Activated CD4-positive, alpha-beta T cell treated with anti-CD3 and anti-CD28 coated beads, Interleukin-2, Interleukin-4, amounts not matched to agents 100 ng/mL and 50 ng/mL, durations not matched to agents 16 hours and 8 hours (primary cell): Measurements from ENCODE around the gene JMJD4.

Experiments
- DNase-seq: peaks from one replicate; pipeline ENCODE4 v3.0.0-alpha.2; 2020; ENCODE audit warnings: low spot score

The JMJD4 gene, protein sequence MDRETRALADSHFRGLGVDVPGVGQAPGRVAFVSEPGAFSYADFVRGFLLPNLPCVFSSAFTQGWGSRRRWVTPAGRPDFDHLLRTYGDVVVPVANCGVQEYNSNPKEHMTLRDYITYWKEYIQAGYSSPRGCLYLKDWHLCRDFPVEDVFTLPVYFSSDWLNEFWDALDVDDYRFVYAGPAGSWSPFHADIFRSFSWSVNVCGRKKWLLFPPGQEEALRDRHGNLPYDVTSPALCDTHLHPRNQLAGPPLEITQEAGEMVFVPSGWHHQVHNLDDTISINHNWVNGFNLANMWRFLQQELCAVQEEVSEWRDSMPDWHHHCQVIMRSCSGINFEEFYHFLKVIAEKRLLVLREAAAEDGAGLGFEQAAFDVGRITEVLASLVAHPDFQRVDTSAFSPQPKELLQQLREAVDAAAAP

DNA sequence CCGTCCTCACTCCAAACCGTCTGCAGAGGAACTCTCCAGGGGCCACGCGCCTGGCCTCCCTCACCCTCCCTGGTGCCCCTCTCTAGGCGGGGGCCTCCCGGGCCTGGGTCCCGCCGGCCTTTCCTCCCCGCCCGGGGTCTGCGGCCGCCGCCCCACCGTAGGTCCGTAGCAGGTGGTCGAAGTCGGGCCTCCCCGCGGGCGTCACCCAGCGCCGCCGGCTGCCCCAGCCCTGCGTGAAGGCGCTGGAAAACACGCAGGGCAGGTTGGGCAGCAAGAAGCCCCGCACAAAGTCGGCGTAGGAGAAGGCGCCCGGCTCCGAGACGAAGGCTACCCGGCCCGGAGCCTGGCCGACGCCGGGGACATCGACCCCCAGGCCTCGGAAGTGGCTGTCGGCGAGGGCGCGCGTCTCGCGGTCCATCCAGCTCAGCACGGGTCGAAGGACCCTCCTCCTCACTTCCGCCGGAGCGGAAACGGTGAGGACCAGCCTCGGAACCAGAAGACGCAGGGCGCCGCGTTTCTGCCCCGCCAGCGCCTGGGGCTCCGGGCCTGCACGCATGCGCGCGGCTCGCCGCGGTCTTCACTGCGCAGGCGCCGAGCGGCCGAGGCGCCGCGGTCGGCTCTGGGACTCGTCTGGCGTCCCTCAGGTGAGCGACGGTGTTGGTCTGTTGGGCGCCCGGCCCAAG, at the start of gene JMJD4, which contains the start of gene SNAP47:
JMJD4 (minus strand) TSS at position 447 of the 683 bp plus-strand sequence; CDS start at position 418, 29 bp downstream.
SNAP47 (plus strand) TSS at position 580 of the 683 bp plus-strand sequence. CDS start 12,302 bp downstream, outside the sequence.
- DNase-seq: peak; percentile 94

DNA sequence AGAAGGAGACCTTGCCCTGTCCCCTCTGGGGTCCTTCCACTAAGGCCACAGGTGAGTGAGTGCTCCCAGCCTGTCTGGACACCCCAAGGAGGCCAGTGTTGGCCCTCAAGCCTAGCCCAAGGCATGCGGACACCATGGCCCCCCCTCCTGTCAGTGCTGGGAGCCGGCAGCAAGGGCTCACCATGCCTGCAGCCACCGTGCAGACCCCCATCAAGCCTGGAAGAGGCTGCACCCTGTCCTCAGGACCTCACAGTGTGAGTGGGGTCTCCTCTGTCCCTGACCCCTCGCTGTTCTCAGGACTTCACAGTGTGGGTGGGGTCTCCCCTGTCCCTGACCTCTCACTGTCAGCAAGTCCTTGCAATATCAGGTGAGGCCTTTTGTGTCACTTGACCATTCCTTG, 47.1 kb upstream of the JMJD4 start:
- no peak for DNase-seq

DNA sequence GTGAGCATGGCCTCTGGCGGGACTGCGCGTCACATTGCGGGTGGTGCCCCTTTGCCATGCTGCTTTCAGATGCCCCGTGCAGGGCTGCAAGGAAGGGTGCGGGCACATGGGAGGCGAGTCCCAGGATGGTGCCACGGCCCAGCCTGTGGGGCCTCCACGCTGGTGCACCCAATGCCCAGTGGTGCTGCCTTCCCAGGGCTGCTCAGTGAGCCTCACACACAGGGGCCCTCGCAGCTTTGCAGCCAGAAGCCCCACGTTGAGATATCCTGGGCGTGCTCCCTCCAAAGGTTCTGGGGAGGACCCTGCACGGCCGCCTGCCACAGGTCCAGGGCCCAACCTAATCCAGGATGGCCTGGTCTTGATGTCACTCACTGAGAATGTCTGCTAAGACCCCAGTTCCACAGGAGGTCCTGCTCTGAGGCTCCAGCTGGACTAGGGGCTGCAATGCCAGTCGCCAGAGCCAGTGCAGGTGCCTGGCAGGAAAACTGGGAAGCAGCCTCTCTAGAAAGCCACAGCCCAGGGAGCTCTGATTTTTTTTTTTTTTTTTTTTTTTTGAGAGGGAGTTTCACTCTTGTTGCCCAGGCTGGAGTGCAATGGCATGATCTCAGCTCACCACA, 46.3 kb upstream of the JMJD4 start:
- no peak for DNase-seq

DNA sequence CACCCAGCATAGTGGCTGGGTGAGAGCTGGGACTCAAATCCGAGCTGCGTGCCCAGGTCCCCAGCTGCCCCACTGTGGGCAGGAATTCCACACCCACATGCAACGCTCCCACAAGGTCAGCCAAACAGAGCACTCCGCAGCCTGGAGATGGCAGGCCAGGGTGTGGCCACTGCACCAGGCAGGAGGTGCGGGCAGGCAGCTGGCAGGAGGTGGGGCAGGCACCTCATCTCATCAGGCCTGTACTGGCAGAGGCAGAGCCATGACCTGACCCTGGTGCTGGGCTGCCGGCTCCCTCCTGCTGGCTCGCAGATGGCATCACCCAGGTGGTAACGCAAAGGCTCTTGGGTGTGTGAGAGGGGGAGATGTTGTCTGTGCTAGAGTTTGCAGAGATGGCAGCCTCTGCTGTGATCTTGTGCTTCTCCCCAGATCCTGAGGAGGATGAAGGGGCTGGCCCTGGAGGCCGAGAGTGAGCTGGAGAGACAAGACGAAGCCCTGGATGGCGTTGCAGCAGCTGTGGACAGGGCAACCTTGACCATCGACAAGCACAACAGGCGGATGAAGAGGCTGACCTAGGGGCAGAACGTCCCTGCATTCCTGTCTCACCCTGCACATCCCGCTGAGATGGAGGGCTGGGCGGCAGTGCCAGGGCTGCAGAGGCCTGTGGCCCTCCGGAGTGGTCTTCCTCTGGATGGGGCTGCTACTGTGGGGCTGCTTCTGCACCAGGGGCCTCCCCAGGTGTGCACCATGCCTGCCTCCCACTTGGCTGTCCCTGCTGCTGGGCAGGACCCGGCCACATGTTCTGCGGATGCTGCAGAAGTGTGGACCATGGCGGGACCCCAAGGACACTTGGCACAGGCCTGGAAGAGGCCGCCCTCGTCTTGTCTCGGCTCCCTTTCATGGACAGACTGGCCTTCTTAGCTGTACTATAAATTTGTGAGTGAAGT, 45.3 kb upstream of the JMJD4 start:
- no peak for DNase-seq

DNA sequence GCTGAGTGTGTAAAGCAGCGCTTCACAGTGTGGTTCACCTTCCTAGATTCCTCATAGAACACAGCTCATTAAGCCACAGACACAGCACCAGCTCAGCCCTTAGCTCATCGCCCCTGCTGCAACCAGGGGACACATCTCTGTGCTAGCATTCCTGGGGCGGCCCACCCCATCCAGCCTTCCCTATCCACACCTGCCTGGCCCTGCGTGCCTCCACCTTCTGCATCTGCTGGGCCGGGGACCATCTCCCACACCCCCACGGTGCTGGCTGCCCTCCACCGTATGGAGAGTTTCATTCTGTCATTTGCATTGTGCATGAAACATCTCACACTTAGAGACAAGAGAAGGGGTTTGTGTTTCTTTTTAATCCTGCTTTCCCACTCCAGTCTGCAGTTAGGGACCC, 44.6 kb upstream of the JMJD4 start:
- DNase-seq: no peak

DNA sequence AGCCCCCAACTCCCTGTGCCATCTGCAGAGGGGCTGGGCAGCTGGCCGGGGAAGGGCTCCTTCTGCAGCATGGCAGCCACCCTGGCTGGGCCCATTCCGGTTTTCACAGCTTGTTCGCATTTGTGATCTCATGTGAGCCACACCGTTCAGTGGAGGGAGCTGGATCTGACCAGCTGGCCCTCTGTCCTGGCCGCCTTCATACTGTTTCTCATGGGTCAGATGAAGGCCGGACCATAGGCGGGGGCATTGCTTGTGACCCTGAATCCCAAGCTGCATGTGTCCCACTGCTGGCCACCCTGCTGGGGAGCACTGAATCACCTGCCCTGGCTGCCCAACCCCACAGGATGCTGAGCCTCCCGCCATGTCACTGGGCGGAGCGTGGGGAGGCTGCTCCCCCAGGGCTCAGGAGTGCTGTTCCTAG, 43.9 kb upstream of the JMJD4 start:
- no peak for DNase-seq

DNA sequence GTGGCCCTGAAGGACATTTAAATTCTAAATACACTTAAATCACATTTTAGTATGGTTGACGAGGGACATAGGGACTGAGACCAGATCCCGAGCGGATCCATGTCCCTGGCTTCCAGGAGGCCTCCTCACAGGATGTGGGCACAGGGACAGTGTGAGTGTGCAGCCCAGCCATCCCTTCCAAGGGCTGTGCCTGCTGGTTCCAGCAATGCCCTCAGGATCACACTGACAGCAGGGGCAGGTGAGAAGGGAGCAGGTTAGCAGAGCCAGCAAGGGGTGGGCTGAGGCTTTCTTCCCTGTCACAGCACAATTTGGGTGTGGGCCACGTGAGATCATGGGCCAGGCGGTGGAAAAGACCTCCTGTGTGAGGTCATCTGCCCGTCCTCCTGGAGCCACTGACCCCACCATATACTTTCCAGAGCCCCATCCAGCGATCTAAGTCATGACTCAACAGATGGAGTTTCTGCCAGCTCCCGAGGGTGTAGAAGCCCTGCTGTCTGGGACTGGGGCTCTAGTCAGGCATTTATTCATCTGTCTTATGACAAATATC, 43.4 kb upstream of the JMJD4 start:
- DNase-seq: no peak

DNA sequence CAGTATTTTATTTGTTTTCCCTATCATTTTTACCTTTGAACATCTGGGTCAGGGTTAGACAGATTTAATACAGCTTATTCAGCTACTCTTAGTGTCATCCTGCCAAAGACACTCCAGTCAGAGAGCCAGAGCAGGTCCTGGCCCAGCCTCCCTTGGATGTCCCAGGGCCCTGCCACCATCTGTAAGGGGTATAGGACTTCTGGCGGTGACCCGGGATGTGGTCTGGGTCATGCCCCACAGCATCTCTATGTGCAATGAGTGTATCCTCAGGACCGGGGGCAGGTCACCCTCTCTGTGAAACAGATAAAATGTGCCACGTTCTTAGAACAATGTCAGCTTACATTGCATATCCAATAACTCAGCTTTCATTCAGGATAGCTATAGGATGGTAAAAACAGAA, 42.5 kb upstream of the JMJD4 start:
- DNase-seq: no peak

DNA sequence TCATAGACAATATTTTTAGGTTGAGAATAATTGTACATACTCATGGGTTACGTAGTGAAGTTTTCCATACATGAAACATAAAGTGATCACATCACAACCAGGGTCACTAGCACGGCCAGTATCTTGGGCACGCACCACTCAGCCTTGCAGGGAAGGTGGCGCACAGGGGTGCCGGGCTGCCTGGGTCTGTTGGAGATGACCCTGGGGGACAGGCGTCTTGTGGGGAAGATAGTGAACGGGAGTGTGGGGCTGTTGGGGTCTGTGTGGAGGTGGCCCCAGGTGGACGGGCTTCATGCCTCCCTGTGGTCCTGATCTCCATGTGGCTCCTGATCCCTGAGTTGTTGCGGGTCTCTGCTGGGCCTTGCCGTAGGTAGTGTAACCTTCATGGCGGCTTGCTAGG, 42.1 kb upstream of the JMJD4 start:
- no peak for DNase-seq

DNA sequence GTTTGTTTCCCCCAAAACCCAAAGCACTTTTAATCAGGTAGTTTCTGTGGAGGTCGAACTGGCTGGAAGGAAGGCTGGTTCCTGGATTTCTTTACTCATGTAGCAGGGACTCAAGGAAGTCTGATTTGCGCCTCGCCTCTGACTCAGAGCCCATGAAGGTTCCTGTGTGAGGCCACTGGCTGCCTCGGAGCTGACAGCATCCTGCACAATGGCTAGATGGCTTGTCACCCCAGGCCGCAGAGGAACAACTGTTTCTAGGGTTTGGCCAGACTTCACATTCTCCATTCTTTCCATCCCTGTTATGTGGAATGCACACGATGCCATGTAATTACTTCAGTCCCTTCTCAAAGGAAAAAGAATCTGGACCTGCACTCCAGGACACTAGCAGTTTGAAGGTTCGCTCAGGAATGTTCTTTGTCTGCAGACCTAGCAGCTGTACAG, 41.2 kb upstream of the JMJD4 start:
- DNase-seq: no peak

DNA sequence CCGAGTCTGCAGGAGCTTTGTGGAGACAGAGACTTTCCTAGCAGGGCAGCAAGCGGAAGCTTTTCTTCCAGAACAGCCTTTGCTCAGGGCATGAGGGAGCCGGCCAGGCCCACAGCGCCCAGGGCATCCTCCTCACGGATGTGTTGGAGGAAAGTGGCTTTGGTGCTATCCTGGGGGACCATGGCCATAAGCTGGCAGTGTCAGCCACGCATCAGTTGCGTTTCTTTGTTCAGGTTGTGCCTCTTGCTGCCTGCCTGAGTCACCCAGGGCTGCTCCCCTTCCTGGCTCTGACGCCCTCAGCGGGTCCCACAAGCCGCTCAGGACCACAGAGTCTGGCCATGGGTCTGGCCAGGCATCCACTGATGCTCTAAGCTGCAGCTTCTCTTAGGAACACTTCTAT, 40.7 kb upstream of the JMJD4 start:
- DNase-seq: no peak

DNA sequence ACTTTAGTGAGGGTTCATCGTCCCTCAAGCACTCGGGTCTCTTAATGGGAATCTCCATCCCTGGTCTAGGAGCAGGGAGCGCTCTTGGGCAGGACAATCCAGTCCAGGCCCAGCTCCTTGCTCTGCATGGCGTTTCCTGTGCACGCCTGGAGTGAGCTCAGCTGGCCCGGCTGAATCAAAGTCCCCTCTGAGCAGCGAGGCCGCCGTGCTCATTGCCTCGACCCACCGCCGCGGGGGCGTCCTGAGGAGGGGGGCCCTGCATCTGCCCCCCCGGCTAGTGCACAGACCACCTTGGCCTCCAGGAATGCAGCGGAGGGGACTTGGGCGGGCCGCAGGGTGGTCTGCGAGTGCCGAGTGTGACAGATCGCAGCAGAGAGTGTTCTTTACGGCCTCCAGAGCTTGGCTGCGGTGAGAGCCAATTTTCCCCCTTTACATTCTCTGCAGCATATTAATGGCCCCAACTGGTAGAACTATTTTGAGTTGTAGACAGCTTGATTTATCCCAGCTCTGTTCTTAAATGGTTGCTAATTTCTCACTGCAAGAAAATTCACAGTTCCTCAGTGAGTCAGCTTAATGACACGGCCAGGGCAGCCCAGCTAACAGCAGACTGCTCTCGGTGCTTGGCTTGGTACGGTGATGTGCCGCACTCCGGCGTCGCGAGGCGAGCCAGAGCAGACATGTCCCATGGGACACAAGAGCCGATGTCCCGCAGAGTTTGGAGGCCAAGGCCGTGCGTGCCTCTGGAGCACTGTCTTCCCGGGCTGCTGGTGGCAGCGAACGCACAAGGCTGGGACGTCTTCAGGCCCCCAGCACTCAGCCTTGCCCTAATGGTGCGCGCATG, 39.9 kb upstream of the JMJD4 start:
- no peak for DNase-seq

DNA sequence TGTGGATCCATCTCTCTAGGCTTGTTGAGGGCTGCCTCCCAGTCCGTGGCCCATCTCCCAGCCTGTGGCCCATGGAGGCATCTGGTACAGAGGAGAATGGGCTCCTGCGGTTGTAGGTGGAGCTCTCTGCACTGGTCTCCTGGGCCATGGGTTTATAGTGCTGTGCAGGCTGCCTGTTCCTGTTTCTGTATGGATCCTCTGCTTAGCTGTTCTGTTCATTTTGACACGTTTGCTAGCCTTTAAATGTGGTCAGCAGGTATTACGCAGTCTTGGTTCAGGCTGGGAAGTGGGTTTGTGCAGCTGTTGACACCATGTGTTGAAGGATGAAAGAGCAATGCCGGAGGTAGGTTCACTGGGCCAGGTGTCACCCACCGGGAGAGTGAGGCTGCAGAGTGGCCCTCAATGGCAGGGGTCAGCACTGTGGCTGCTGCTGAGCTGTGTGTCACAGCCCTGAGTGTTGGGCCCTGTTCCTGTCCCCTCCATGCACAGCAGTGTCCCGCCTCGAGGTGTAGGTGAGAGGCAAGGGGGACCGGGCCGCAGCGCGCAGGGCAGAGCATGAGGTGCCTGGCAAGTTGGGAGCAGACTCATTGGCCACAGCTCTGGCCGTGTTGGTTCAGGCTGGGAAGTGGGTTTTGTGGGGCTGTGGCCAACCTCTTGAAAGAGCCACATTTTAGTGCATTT, 39.1 kb upstream of the JMJD4 start:
- no peak for DNase-seq

DNA sequence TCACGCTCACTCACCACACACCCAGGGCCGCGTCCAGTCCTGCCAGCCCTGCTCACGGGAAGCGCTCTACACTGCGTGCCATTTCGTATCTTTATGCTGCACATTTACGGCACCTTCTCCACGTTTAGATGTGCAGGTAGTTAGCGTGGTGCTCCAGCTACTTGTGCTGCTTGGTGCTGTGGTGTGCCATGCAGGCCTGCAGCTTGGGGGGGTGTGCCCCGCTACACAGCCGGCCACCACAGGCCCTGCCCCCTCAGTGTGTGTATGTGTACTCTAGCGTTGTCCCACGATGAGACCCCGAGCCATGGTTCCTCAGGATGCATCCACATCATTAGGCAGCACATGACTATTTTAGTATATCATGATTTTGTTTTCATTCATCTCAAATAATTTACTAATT, 38.5 kb upstream of the JMJD4 start:
- DNase-seq: no peak

DNA sequence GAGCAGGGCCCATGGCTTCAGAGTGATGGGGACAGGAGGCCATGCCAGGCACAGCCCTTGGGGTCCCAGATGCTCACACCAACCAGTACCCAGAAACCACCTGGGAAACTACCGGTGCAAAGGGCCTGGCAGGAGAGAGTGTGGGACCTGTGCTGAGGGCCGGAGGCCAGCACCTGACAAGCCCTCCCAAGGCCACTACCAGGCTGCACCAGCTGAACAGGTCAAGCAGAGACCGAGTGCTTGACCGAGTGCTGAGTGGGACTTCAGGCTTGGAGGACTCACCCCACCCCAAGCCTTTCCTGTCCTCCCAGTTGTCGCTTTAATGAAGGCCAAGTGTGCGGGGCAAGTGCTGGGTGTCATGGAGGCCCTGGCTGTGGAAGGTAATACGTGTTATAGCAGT, 36.7 kb upstream of the JMJD4 start:
- DNase-seq: no peak

DNA sequence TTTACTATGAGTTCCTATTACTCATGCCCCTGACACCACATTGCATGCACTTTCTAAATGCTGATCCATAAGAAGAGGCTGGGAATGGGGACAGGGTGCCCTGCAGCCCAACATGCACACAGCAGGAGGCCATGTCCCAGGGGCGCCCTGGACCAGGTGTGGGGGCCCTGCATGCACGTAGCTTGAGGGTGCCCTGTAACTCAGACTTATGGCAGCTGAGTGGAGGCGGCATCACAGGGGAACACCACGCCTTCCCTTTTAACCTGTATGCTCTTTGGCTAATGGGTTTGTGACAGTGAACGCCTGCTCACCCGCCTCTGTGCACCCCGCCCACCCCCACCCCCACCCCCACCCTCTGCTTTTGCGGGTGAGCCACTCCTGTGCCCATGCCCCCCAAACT, 36.2 kb upstream of the JMJD4 start:
- no peak for DNase-seq

DNA sequence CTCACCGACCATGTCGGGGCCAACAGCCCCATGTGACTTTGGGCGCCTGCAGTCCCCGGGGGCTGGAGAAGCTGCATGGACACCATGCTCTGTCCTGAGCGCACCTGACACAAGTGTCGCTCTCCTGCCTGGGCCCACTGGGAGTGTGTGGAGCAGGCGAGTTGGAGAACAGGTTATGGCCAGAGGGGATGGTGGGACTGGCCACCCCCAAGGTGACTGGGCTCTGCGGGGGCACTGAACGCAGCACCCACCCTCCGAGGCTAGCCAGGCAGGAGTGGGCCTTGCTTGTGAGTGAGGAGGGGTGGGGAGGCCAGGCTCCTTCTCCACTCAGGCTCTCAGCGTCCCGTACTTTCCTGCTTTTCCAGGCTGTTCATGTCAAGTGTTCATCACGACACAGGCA, 35.7 kb upstream of the JMJD4 start:
- no peak for DNase-seq

DNA sequence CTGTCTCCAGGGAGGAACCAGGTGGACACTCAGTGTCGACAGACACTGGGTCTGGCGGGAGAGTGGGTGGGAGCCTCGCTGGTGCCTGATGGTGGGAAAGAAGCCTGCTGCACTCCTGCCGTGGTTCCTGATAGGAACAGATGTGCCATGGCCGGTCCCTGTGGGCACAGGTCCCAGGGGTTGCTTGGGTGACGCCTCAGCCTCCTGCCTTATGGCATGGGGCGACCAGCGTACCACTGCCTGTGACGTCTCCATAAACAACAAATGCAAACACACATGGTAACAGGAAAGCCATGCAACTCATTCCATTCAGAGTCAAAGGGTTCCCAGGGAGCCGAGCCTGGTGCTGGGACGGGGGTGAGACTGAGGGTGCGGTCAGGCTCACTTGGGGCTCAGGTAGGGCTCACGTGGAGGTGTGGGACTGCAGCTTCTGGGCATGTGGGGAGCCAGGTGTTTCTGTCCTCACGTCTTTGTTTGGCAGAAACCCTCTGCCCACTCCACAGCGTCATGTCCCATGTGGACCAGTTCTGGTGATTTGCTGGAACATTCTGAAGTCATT, 34.9 kb upstream of the JMJD4 start:
- DNase-seq: no peak

DNA sequence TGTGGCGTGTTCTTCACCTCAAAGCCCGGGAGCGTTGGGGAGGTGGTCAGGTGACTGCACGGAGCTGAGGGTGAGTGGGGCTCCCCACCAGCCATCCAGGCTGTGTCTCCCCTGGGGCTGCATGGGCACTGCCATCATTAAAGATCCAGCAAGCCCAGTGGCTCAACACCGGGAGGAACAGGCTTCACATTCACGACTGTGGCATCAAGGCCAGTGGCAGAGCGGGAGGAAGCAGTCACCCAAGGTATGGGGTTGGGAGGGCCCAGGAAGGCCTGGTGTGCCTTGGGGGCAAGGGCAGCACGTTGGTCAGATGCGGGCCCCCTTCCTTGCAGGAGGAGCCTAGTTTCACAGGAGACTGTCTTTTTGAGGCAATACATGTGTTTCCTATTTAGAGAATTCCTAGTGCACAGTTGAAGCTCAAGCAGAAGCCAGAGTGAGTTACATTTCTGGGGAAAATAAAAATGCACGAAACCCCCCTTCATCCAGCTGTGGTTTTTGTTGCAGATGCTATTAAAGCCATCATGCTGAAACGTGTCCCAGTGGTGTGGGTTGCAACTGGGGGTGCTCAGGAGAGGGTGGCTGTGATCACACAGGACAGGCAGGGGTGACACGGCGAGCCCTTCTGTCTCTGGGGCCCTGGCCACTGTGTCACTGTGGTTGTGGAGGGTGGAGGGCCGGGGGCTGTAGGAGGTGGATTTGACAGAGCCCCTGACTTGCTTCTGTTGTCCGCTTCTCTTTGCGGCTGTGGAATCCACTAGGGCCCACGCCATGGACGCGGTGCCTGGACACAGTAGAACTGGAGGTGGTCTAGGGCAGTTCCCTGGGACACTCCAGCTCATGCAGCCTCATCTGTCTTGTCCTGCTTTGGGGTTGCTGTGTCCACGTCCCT, 34.2 kb upstream of the JMJD4 start:
- DNase-seq: no peak
